GM12878 (cell line): Measurements from ENCODE around the gene MTHFD1L. TPM values are rescaled to one million over a fixed set of nuclear protein-coding genes. Genes with fewer than 3 reads are reported as not detected.

Source experiments
- ATAC-seq: fragments of 200-7000 bp; cut with Tn5 transposase; 3 replicates; pipeline ENCODE4 v1.9.1; 2020; ENCODE audit warnings: mild to moderate bottlenecking, moderate library complexity
- BruUV-seq: library from RNA; stranded (reverse); fragments of 400-500 nt; replicated peaks from 2 replicates; lab custom pipeline; 2021; lab: Mats Ljungman, UMichigan
- CTCF ChIA-PET: fragments of 300-600 bp; sonication (Branson Sonifier 250); formaldehyde crosslinking; extraction: SDS; loops from one replicate; lab custom pipeline; 2021; ENCODE audit warnings: inconsistent platforms; lab: Yijun Ruan, JAX
- POLR2A ChIA-PET: fragments of 350-600 bp; formaldehyde crosslinking; extraction: SDS; loops from one replicate; lab custom pipeline; 2021; ENCODE audit warnings: inconsistent platforms; lab: Charles Lee
- RAD21 ChIA-PET: fragments of 300-600 bp; sonication (Branson Sonifier 250); formaldehyde crosslinking; loops from one replicate; lab custom pipeline; 2023; ENCODE audit warnings: antibody characterized with exemption; ENCODE audit not compliant: unreplicated experiment; lab: Charles Lee
- SMC1A ChIA-PET: fragments of 300-600 bp; sonication (Branson Sonifier 250); formaldehyde crosslinking; loops from one replicate; lab custom pipeline; 2023; ENCODE audit not compliant: unreplicated experiment, uncharacterized antibody; lab: Charles Lee
- DNase-seq: peaks from one replicate; pipeline ENCODE4 v3.0.0-alpha.2; 2011; ENCODE audit warnings: low read depth, low spot score
- FAIRE-seq: peaks from 3 replicates; lab custom pipeline; 2011; peaks lifted over from hg19 to GRCh38; lab: Jason Lieb, UNC
- H2AFZ ChIP-seq: 2 replicates; pipeline ENCODE4 v1.6.0; 2011; ENCODE audit warnings: low read depth, low read length, control low read depth; ENCODE audit not compliant: control insufficient read depth
- H3K27ac ChIP-seq: 2 replicates; pipeline ENCODE4 v1.5.1; 2011; ENCODE audit warnings: control low read depth; ENCODE audit not compliant: control insufficient read depth, insufficient read depth
- H3K27me3 ChIP-seq, 2 experiments: replicated peaks in 1 of 2; 2 replicates each; pipeline versions ENCODE4 v1.6.0 to v1.6.1; 2011; ENCODE audit warnings: low read length in 1 of 2; ENCODE audit not compliant: control insufficient read depth in 2 of 2, insufficient read depth in 2 of 2
- H3K36me3 ChIP-seq, 2 experiments: 2 replicates each; pipeline ENCODE4 v1.5.1; 2011; ENCODE audit warnings: low read length in 1 of 2; ENCODE audit not compliant: control insufficient read depth in 2 of 2, insufficient read depth in 2 of 2
- H3K4me1 ChIP-seq: 2 replicates; pipeline ENCODE4 v1.6.1; 2011; ENCODE audit warnings: mild to moderate bottlenecking, low read length, moderate library complexity, mixed read lengths; ENCODE audit not compliant: control insufficient read depth, insufficient read depth
- H3K4me2 ChIP-seq: 2 replicates; pipeline ENCODE4 v1.6.0; 2011; ENCODE audit warnings: control low read depth; ENCODE audit not compliant: control insufficient read depth, insufficient read depth
- H3K4me3 ChIP-seq: fragments of 200-600 bp; sonication (generic); 2 replicates; pipeline ENCODE4 v1.5.1; 2016
- H3K79me2 ChIP-seq: 2 replicates; pipeline ENCODE4 v1.6.0; 2011; ENCODE audit warnings: low read length; ENCODE audit not compliant: control insufficient read depth, insufficient read depth
- H3K9ac ChIP-seq: 2 replicates; pipeline ENCODE4 v1.8.0; 2011; ENCODE audit warnings: low read length, control low read depth, mixed read lengths; ENCODE audit not compliant: control insufficient read depth, insufficient read depth
- H3K9me3 ChIP-seq: replicated peaks from 3 replicates; pipeline ENCODE4 v1.5.1; 2011; ENCODE audit warnings: mild to moderate bottlenecking, low read length; ENCODE audit not compliant: control insufficient read depth, insufficient read depth
- H4K20me1 ChIP-seq: 2 replicates; pipeline ENCODE4 v1.6.0; 2011; ENCODE audit not compliant: control insufficient read depth, insufficient read depth
- CBX5 ChIP-seq: sonication (generic); IDR thresholded peaks from 2 replicates; pipeline ENCODE4 v1.6.1; 2016; ENCODE audit warnings: low read depth, moderate library complexity, mild to moderate bottlenecking, inconsistent platforms
- CEBPB ChIP-seq, 2 experiments: fragments of 150-350 bp in 1 of 2; IDR thresholded peaks; 2 replicates each; pipeline ENCODE4 v1.6.1; 2012 to 2014; ENCODE audit warnings: low read depth in 2 of 2, low read length in 2 of 2, borderline replicate concordance in 1 of 2, inconsistent platforms in 1 of 2
- E2F4 ChIP-seq: IDR thresholded peaks from 2 replicates; pipeline ENCODE4 v1.6.1; 2012; ENCODE audit warnings: low read depth, low read length, improper control_type of control experiment
- EED ChIP-seq: sonication (generic); IDR thresholded peaks from 2 replicates; pipeline ENCODE4 v1.6.1; 2016; ENCODE audit warnings: antibody characterized with exemption, low read depth
- EGR1 ChIP-seq, 2 experiments: IDR thresholded peaks; 1 replicate in 1 of 2; 2 replicates in 1 of 2; pipeline ENCODE4 v1.6.1; 2011 to 2012; ENCODE audit warnings: low read depth in 2 of 2, low read length in 2 of 2, borderline replicate concordance in 1 of 2, mild to moderate bottlenecking in 1 of 2, moderate library complexity in 1 of 2
- EZH2 ChIP-seq: IDR thresholded peaks from 2 replicates; pipeline ENCODE4 v1.6.1; 2012; ENCODE audit warnings: low read depth, mild to moderate bottlenecking, control low read depth, inconsistent platforms, low read length, borderline replicate concordance; ENCODE audit not compliant: control insufficient read depth
- FOXK2 ChIP-seq: fragments of 450-650 bp; IDR thresholded peaks from 2 replicates; pipeline ENCODE4 v1.6.1; 2017; ENCODE audit warnings: mild to moderate bottlenecking, moderate library complexity
- KAT2A ChIP-seq: conservative IDR thresholded peaks from 2 replicates; pipeline ENCODE4 v1.6.1; 2011; ENCODE audit warnings: low read depth, low read length; ENCODE audit not compliant: control insufficient read depth
- KDM1A ChIP-seq: fragments of 200-600 bp; sonication (generic); IDR thresholded peaks from 2 replicates; pipeline ENCODE4 v1.6.1; 2016; ENCODE audit warnings: borderline replicate concordance
- KLF5 ChIP-seq: fragments of 450-650 bp; IDR thresholded peaks from 2 replicates; pipeline ENCODE4 v1.6.1; 2014; ENCODE audit warnings: mild to moderate bottlenecking; ENCODE audit not compliant: partially characterized antibody
- LARP7 ChIP-seq: fragments of 450-650 bp; IDR thresholded peaks from 2 replicates; pipeline ENCODE4 v1.6.1; 2017; ENCODE audit warnings: mild to moderate bottlenecking
- MTA3 ChIP-seq: IDR thresholded peaks from 2 replicates; pipeline ENCODE4 v1.6.1; 2012; ENCODE audit warnings: low read length, inconsistent platforms, borderline replicate concordance
- MYC ChIP-seq: IDR thresholded peaks from 2 replicates; pipeline ENCODE4 v1.6.1; 2011; ENCODE audit warnings: mild to moderate bottlenecking, low read length, moderate library complexity, inconsistent platforms; ENCODE audit not compliant: insufficient read depth, insufficient replicate concordance, insufficient read length, severe bottlenecking
- NFIC ChIP-seq: IDR thresholded peaks from 2 replicates; pipeline ENCODE4 v1.6.1; 2012; ENCODE audit warnings: low read depth, mild to moderate bottlenecking, inconsistent platforms, low read length, moderate library complexity
- NR2C2 ChIP-seq: IDR thresholded peaks from 2 replicates; pipeline ENCODE4 v1.6.1; 2011; ENCODE audit warnings: borderline replicate concordance, low read depth; ENCODE audit not compliant: control insufficient read depth, insufficient read length
- SMC3 ChIP-seq: IDR thresholded peaks from 2 replicates; pipeline ENCODE4 v1.6.1; 2011; ENCODE audit warnings: low read length, improper control_type of control experiment, borderline replicate concordance
- SPI1 ChIP-seq: IDR thresholded peaks from 2 replicates; pipeline ENCODE4 v1.6.1; 2011; ENCODE audit warnings: low read depth, mild to moderate bottlenecking, low read length, moderate library complexity, borderline replicate concordance; ENCODE audit not compliant: insufficient read depth
- TARDBP ChIP-seq: IDR thresholded peaks from 2 replicates; pipeline ENCODE4 v1.6.1; 2016; ENCODE audit warnings: borderline replicate concordance
- TCF7 ChIP-seq: IDR thresholded peaks from 2 replicates; pipeline ENCODE4 v1.6.1; 2014; ENCODE audit warnings: antibody characterized with exemption, borderline replicate concordance
- USF1 ChIP-seq: IDR thresholded peaks from 2 replicates; pipeline ENCODE4 v1.6.1; 2011; ENCODE audit warnings: borderline replicate concordance, low read depth, mild to moderate bottlenecking, moderate library complexity, mixed read lengths, low read length; ENCODE audit not compliant: insufficient read depth; ENCODE audit errors: extremely low read length
- ZNF274 ChIP-seq: IDR thresholded peaks from one replicate; pipeline ENCODE4 v1.8.0; 2011; ENCODE audit not compliant: insufficient read length, insufficient read depth
- WGBS: methylation state at CpG from one replicate; pipeline ENCODE4 v1.1.6; 2016; ENCODE audit warnings: low lambda C conversion rate; ENCODE audit not compliant: insufficient replicate concordance, insufficient coverage; ENCODE audit errors: missing lambda C conversion rate; 5-methylcytosine and 5-hydroxymethylcytosine counted together
- in situ Hi-C: fragments of 300-500 bp; cut with MboI; formaldehyde crosslinking; loops from 9 replicates; pipeline ENCODE4 v1.14.3; 2018; ENCODE audit warnings: mixed read lengths
- intact Hi-C: fragments of 100-400 bp; cut with micrococcal nuclease; formaldehyde crosslinking; loops from one replicate; pipeline ENCODE4 v1.14.2; 2022; ENCODE audit not compliant: unreplicated experiment
- polyA plus RNA-seq, 11 experiments: library from polyadenylated mRNA; depleted of rRNA in 4 of 11; unstranded in 6 of 11; stranded (reverse) in 5 of 11; fragments of >200 nt; fragmentation: Nextera tagmentation in 4 of 11; fragmentation: Illumina TruSeq in 1 of 11; extraction: Ambion mirVana in 4 of 11; extraction: Trizol in 1 of 11; gene quantifications; 1 replicate in 1 of 11; 2 replicates in 10 of 11; pipeline versions ENCODE4 v1.2.1 to v1.2.3, GENCODE V29; 2011 to 2016; ENCODE audit warnings: inconsistent platforms in 2 of 11, missing spikeins in 2 of 11, low read depth in 1 of 11
- total RNA-seq, 4 experiments: library from RNA; depleted of rRNA in 3 of 4; stranded (reverse); fragments of >200 nt in 3 of 4; fragmentation: Illumina TruSeq in 1 of 4; extraction: Trizol in 1 of 4; gene quantifications; 2 replicates each; pipeline versions ENCODE4 v1.2.1 to v1.2.3, GENCODE V29; 2013 to 2021

MTHFD1L gene
- total and polyA plus RNA-seq, 10 of the 15 experiments (the other 5 are each of a cell fraction or from before 2014, with no cell fraction given): 11.7 to 75.5 (median 28.8) TPM

GRCh38 chr6:150866147-150866990, 867 bp downstream of the MTHFD1L start:
- Histone ChIP-seq H3K9ac (peak overlapping the region; percentile 80), H3K79me2 (peaks cover 42% of the 10 kb centered on the region), H3K27ac (peak overlapping the region; percentile 68), H4K20me1 (no peaks in the 10 kb centered on the region), H3K4me3 (peak overlapping the region; percentile 81), H3K4me1 (peaks cover 11% of the 10 kb centered on the region), H2AFZ (peak overlapping the region; percentile 79), H3K9me3 (no peaks in the 10 kb centered on the region), H3K36me3 (no peaks in the 10 kb centered on the region), H3K27me3 (no peaks in the 10 kb centered on the region), H3K4me2 (peak overlapping the region; percentile 40)
- in situ Hi-C loops (no loop called here), intact Hi-C loops (no loop called here)
- no TSS peak for BruUV-seq
- ChIA-PET SMC1A (interaction anchor here (1.4 kb wide), 1 partner anchor 49 kb away, joined by 3 read pairs; no protein-coding TSS in a partner anchor), RAD21 (interaction anchor here (0.8 to 1.5 kb wide), 3 partner anchors 18 to 53 kb away, joined by 3 to 4 read pairs (median 3); no protein-coding TSS in a partner anchor), CTCF (interaction anchor here (2.2 kb wide), 1 partner anchor 51 kb away, joined by 9 read pairs; no protein-coding TSS in a partner anchor), POLR2A (no interaction called here)
- WGBS: 3% methylated on average over 52 of the region's 95 CpGs
- ATAC-seq (peak; percentile 88), FAIRE-seq (no peak), DNase-seq (peak; percentile 33)
- TF ChIP-seq MTA3 (no peak), ZNF274 (no peak), CEBPB (IDR thresholded peaks at IDR 0.05; ENCODE audit: borderline replicate concordance in 1 of 2, low read depth in 2 of 2, low read length in 2 of 2) (peak in 1 of 2 experiments; percentile 77; a peak in 1 of 4 replicates), FOXK2 (no peak), EZH2 (no peak), E2F4 (no peak), SMC3 (no peak), TARDBP (no peak), TCF7 (no peak), EED (peak; percentile 79), MYC (peak; percentile 95), CBX5 (no peak), EGR1 (IDR thresholded peaks at IDR 0.05; ENCODE audit: borderline replicate concordance in 1 of 2, low read depth in 2 of 2, low read length in 2 of 2) (peak in 1 of 2 experiments; percentile 30; a peak in 1 of 3 replicates), KLF5 (no peak), KDM1A (no peak), SPI1 (no peak), USF1 (peak; percentile 34), NR2C2 (no peak), NFIC (no peak), KAT2A (no peak), LARP7 (peak; percentile 17; the same call in 1 of the 2 replicates)
